ENCODE results near the gene BNC2. TPM values are rescaled to one million over a fixed set of nuclear protein-coding genes. Genes with fewer than 3 reads are reported as not detected.

The BNC2 gene
- total RNA-seq, 1 donor from 2014 or later: 2.9 TPM

DNA sequence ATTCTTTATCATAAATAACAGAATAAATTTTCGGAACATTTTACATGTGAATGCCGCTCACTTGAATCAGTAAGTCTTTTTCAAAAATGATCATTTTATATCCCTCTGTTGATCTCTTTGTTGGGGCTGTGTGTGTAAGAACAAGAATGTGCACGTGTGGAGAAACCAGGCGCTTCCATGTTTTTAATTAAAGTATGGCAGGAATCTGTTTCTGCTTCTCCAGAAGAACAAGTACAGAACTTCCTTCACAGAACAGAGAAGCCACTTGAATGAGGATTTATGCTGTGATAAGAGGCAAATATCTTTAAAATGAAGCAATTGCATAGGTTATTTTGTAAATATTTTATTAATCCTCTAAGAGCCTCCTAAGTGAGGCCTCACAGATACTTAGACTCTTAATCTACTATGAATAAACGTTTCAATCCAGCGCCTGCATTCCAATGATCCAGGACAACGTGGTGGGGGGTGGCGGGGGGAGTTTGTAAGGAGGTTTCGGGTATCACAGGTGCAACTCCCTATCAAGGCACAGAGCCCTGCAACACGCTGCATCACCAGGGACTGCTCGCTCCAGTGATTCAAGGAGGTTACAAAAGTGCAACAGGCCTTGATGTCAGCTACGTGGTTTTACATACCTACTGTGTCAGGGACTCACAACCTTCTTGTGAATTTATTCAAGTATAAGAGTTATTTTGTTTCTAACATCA lies 409.2 kb downstream of the BNC2 start:
- TF ChIP-seq, protein P1, sequence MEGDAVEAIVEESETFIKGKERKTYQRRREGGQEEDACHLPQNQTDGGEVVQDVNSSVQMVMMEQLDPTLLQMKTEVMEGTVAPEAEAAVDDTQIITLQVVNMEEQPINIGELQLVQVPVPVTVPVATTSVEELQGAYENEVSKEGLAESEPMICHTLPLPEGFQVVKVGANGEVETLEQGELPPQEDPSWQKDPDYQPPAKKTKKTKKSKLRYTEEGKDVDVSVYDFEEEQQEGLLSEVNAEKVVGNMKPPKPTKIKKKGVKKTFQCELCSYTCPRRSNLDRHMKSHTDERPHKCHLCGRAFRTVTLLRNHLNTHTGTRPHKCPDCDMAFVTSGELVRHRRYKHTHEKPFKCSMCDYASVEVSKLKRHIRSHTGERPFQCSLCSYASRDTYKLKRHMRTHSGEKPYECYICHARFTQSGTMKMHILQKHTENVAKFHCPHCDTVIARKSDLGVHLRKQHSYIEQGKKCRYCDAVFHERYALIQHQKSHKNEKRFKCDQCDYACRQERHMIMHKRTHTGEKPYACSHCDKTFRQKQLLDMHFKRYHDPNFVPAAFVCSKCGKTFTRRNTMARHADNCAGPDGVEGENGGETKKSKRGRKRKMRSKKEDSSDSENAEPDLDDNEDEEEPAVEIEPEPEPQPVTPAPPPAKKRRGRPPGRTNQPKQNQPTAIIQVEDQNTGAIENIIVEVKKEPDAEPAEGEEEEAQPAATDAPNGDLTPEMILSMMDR (conservative IDR thresholded peaks at IDR 0.05; ENCODE audit: low read depth, low read length): no peak
- H3K4me3 ChIP-seq (ENCODE audit: low read depth, low read length): no peak overlapping the region
- peak; percentile 64 for DNase-seq (ENCODE audit: low read depth)

DNA sequence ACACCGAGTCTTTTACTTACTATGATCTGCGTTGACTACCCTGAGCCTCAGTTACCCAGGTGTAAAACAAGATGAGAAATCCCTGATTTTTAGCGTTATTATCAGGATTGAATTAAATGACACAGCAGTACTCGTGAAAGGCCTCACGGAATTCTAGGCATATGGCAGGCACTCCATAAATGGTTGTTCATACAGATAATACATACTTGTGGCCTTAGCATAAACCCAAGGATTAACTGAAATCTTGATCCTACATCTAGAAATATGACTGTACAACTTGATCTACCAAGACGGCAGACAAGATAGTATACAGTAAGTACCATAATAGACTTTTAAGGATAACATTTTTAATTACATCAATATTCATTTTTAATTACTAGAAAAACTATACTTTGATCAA lies 409.8 kb downstream of the BNC2 start:
- DNase-seq (ENCODE audit: low read depth): no peak
- no peak overlapping the region for H3K4me3 ChIP-seq (ENCODE audit: low read depth, low read length)
- TF ChIP-seq, protein P1 (conservative IDR thresholded peaks at IDR 0.05; ENCODE audit: low read depth, low read length): no peak

DNA sequence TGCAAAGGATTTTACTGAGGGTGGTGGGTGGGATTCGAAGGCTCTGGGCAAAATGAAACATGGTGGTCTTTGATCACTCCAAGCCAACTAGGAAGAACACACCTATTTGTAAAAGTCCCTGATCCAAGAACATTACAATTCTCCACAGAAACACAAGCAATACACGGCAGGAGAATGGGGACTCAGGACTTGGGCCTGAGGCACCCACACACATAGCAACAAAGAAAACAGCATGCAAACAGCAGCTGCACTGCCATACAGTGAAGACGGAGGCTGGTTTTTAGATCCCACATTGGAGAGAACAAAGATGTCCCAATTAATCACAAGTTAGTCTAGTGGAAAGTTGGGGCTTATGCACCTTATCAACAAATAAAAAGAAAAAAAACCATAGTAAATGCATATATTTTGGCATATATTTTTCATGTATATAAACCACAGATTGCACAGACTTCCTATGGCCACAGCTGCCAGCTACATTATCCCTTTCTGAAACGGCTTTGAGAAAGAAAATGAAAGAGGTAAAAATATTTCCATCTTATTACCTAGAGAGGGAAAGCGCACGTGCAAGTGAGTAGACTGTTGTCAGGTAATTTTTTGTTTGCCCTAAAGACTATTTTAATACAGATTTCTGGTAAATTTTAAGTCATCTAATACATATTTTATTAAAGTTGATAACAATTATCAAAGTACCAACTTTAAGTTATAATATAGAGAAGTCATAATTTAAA lies 410.9 kb downstream of the BNC2 start:
- TF ChIP-seq, protein P1 (conservative IDR thresholded peaks at IDR 0.05; ENCODE audit: low read depth, low read length): no peak
- no peak overlapping the region for H3K4me3 ChIP-seq (ENCODE audit: low read depth, low read length)
- no peak for DNase-seq (ENCODE audit: low read depth)

DNA sequence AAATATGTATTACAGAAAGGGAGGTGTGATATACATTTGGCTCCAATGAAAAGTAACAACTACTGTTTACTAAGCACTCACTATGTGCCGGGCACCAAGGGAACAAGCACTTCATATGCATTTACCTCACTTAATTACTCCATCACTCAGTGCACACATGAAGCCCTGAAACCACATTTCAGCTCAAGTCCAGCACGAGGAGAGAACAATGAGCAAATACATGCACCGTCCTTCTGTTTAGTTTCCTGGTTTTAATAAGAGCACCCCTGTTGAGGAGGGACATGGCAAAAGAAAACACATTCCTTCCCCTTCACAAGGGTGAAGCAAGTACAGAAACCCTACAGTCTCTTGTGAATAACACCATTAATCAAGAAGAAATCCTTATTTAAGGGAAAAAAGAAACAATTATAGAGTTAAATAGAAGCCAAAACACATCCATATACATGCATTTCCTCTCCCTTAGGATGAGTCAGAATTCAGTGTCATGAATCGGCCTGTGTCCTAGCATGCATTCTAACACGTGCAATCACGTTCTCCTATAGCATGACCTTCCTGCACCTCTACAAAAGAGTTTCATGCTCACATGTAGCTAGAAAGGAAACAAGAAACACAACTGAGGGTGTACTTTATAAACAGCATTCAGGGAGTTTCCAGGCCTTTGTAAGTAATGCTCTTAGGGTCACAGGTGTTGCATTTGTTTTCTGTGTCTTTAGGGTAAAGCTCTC lies 411.6 kb downstream of the BNC2 start:
- TF ChIP-seq, protein P1 (conservative IDR thresholded peaks at IDR 0.05; ENCODE audit: low read depth, low read length): no peak
- no peak for DNase-seq (ENCODE audit: low read depth)
- no peak overlapping the region for H3K4me3 ChIP-seq (ENCODE audit: low read depth, low read length)

DNA sequence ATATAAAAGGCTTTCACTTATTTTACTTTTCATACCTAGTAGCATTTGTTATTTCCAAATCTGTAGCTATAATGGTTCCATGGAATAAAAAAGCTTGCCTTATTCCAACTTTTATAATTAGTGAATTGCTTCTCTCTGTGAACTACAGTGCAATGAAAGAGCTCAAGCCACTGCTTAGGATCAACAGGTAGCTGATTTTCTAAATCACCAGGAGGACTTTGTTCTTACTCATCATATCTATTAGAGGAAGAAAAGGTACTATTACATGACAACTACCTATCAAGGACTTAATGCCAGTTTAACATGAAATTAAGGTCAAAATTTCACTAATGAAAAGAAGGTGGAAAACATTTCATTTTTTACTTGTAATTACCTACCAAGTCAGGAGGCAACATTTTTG lies 414.6 kb downstream of the BNC2 start:
- H3K4me3 ChIP-seq (ENCODE audit: low read depth, low read length): no peak overlapping the region
- DNase-seq (ENCODE audit: low read depth): no peak
- TF ChIP-seq, protein P1 (conservative IDR thresholded peaks at IDR 0.05; ENCODE audit: low read depth, low read length): no peak

DNA sequence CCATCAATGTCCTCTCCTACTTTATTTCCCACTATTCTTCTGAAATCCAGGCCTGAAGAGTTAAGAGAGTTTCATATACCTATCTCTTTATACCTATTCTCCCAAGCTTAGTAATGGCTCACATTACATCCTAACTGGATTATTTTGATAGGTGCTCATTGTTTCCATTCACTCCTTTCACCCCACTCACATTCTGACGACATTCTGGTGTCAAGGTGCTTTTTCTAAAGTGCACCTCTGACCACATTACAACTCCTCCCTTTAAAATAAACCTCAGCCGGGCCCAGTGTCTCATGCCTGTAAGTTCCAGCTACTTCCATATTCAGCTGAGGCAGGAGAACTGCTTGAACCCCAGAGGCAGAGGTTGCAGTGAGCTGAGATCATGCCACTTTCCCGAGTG lies 417.1 kb downstream of the BNC2 start:
- TF ChIP-seq, protein P1 (conservative IDR thresholded peaks at IDR 0.05; ENCODE audit: low read depth, low read length): no peak
- H3K4me3 ChIP-seq (ENCODE audit: low read depth, low read length): no peak overlapping the region
- no peak for DNase-seq (ENCODE audit: low read depth)

All from epithelial cell of proximal tubule (primary cell).